HCEC 1CT (cell line): Measurements from ENCODE around the gene EXOSC5.
"Not testable (repeated sequence)": the region's sequence is repeated elsewhere in the genome, so short reads cannot be mapped to it uniquely, and the experiment has no call there.

Experiments used
- DNase-seq: peaks from one replicate; pipeline ENCODE4 v3.0.0-alpha.2; 2017

EXOSC5 gene

GRCh38 chr19:41403181-41403970 is 6.2 kb upstream of the EXOSC5 start:
- DNase-seq: no peak

- DNase-seq: no peak
Measured at GRCh38 chr19:41402010-41402409, 4.9 kb upstream of the EXOSC5 start.

- DNase-seq: no peak
Measured at GRCh38 chr19:41401483-41401882, 4.3 kb upstream of the EXOSC5 start.

GRCh38 chr19:41399525-41399924 is 2.4 kb upstream of the EXOSC5 start:
- DNase-seq: no peak

GRCh38 chr19:41399091-41399490 is 1.9 kb upstream of the EXOSC5 start:
- no peak for DNase-seq

- DNase-seq: no peak
Measured at GRCh38 chr19:41398598-41398997, 1.4 kb upstream of the EXOSC5 start.

GRCh38 chr19:41398050-41398418 is 875 bp upstream of the EXOSC5 start:
- no peak for DNase-seq

- DNase-seq: no peak
Measured at GRCh38 chr19:41395355-41395754, 1.8 kb downstream of the EXOSC5 start.

GRCh38 chr19:41392775-41393174 is 4.4 kb downstream of the EXOSC5 start:
- no peak for DNase-seq

GRCh38 chr19:41391618-41392017 is 5.5 kb downstream of the EXOSC5 start:
- DNase-seq: no peak

GRCh38 chr19:41386442-41386841 is 10.7 kb downstream of the EXOSC5 start:
- no peak for DNase-seq

GRCh38 chr19:41384351-41384750 is 12.8 kb downstream of the EXOSC5 start:
- DNase-seq: no peak

GRCh38 chr19:41381536-41381935 is 15.6 kb downstream of the EXOSC5 start:
- DNase-seq: not testable (repeated sequence)

GRCh38 chr19:41377977-41378709 is 19.0 kb downstream of the EXOSC5 start:
- DNase-seq: no peak

- no peak for DNase-seq
Measured at GRCh38 chr19:41376998-41377365, 20.2 kb downstream of the EXOSC5 start.

- no peak for DNase-seq
Measured at GRCh38 chr19:41376241-41376997, 20.7 kb downstream of the EXOSC5 start, which contains the start of gene TMEM91. TMEM91 (plus strand) TSS chr19:41376533; CDS start chr19:41378310, 1,777 bp downstream.

GRCh38 chr19:41373993-41374392 is 23.2 kb downstream of the EXOSC5 start:
- peak; percentile 85 for DNase-seq

GRCh38 chr19:41372501-41372900 is 24.7 kb downstream of the EXOSC5 start:
- no peak for DNase-seq

GRCh38 chr19:41371541-41371940 is 25.6 kb downstream of the EXOSC5 start:
- no peak for DNase-seq

GRCh38 chr19:41371119-41371518 is 26.0 kb downstream of the EXOSC5 start:
- DNase-seq: not testable (repeated sequence)

GRCh38 chr19:41369769-41370168 is 27.4 kb downstream of the EXOSC5 start:
- no peak for DNase-seq

GRCh38 chr19:41367848-41368301 is 29.3 kb downstream of the EXOSC5 start:
- peak; percentile 94 for DNase-seq

GRCh38 chr19:41366089-41366488 is 31.1 kb downstream of the EXOSC5 start:
- DNase-seq: peak; percentile 14
